Type B pancreatic cell (in vitro differentiated cells): ENCODE results near the gene PAQR3. TPM values are rescaled to one million over a fixed set of nuclear protein-coding genes. Genes with fewer than 3 reads are reported as not detected.

ENCODE experiments used
- DNase-seq: peaks from one replicate; pipeline ENCODE4 v3.0.0; 2021; ENCODE audit warnings: mixed read lengths; ENCODE audit not compliant: unreplicated experiment; ENCODE audit errors: extremely low spot score
- H3K27ac Mint-ChIP-seq: 2 replicates; pipeline ENCODE4 v1.8.0; 2021; ENCODE audit warnings: mild to moderate bottlenecking, mixed read lengths
- H3K27me3 Mint-ChIP-seq: 2 replicates; pipeline ENCODE4 v1.8.0; 2021; ENCODE audit warnings: mixed read lengths
- H3K36me3 Mint-ChIP-seq: 2 replicates; pipeline ENCODE4 v1.8.0; 2021; ENCODE audit warnings: mixed read lengths
- H3K4me1 Mint-ChIP-seq: one replicate; pipeline ENCODE4 v1.8.0; 2021; ENCODE audit warnings: mixed read lengths; ENCODE audit not compliant: unreplicated experiment
- H3K4me3 Mint-ChIP-seq: 2 replicates; pipeline ENCODE4 v1.8.0; 2021; ENCODE audit warnings: mild to moderate bottlenecking, mixed read lengths
- H3K9me3 Mint-ChIP-seq: 2 replicates; pipeline ENCODE4 v1.8.0; 2021; ENCODE audit warnings: mixed read lengths
- CTCF ChIP-seq: fragments of 200-600 bp; sonication (generic); conservative IDR thresholded peaks from 2 replicates; pipeline ENCODE4 v1.5.0; 2021; ENCODE audit warnings: antibody characterized with exemption, mild to moderate bottlenecking
- total RNA-seq: library from RNA; stranded (reverse); gene quantifications from 2 replicates; pipeline ENCODE4 v1.2.1, GENCODE V29; 2021; ENCODE audit warnings: low replicate concordance

PAQR3 gene
- total RNA-seq, 1 donor from 2014 or later, result 24.6 TPM

GRCh38 chr4:78971326-78971725 lies 32.1 kb upstream of the PAQR3 start:
- H3K27me3 Mint-ChIP-seq, result peaks cover 13% of the 10 kb centered on the region
- TF ChIP-seq CTCF, result no peak
- DNase-seq, result no peak
- no peaks in the 10 kb centered on the region for H3K9me3 Mint-ChIP-seq
- H3K27ac Mint-ChIP-seq, result no peak overlapping the region
- no peak overlapping the region for H3K4me3 Mint-ChIP-seq
- H3K36me3 Mint-ChIP-seq, result no peaks in the 10 kb centered on the region
- no peaks in the 10 kb centered on the region for H3K4me1 Mint-ChIP-seq

- Mint-ChIP-seq H3K36me3 (no peaks in the 10 kb centered on the region), H3K9me3 (peaks cover 6% of the 10 kb centered on the region), H3K27me3 (peaks cover 5% of the 10 kb centered on the region), H3K4me3 (no peak overlapping the region), H3K27ac (no peak overlapping the region), H3K4me1 (peaks cover 16% of the 10 kb centered on the region)
- TF ChIP-seq CTCF, result no peak
- DNase-seq, result no peak
Observed at GRCh38 chr4:78962597-78963115, 23.4 kb upstream of the PAQR3 start.

- Mint-ChIP-seq H3K36me3 (no peaks in the 10 kb centered on the region), H3K27ac (no peak overlapping the region), H3K4me3 (no peak overlapping the region), H3K9me3 (peaks cover 6% of the 10 kb centered on the region), H3K27me3 (peaks cover 5% of the 10 kb centered on the region), H3K4me1 (peaks cover 21% of the 10 kb centered on the region)
- TF ChIP-seq CTCF, result no peak
- DNase-seq, result no peak
Observed at GRCh38 chr4:78960926-78961325, 21.7 kb upstream of the PAQR3 start.

DNA sequence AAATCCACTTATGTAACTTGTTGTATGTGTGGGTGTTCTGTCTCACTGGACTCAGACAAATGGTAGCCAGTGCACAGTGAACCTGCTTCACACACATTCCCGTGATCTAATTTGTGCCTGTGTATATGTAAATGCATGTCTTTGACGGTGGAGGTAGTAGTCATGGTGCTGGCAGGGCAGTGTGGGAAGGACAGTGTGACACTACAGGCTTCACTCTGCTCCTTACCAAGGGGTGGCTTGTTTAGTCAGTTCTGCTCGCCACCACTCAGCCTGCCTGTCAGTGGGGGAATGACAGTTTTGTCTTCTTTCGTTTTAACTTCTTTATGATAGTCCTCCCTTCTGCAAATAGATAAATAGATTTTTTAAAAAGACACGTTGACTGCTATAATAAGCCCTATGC lies 17.7 kb upstream of the PAQR3 start:
- H3K36me3 Mint-ChIP-seq, result no peaks in the 10 kb centered on the region
- no peak overlapping the region for H3K4me3 Mint-ChIP-seq
- DNase-seq, result no peak
- peaks cover 19% of the 10 kb centered on the region for H3K27me3 Mint-ChIP-seq
- H3K4me1 Mint-ChIP-seq, result peaks cover 26% of the 10 kb centered on the region
- peaks cover 6% of the 10 kb centered on the region for H3K9me3 Mint-ChIP-seq
- TF ChIP-seq CTCF, result no peak
- peak overlapping the region; percentile 23 for H3K27ac Mint-ChIP-seq

GRCh38 chr4:78953769-78954666 lies 14.8 kb upstream of the PAQR3 start:
- Mint-ChIP-seq H3K27me3 (peaks cover 17% of the 10 kb centered on the region), H3K4me1 (peaks cover 15% of the 10 kb centered on the region), H3K27ac (no peak overlapping the region), H3K4me3 (no peak overlapping the region), H3K36me3 (no peaks in the 10 kb centered on the region), H3K9me3 (peaks cover under 1% of the 10 kb centered on the region)
- no peak for DNase-seq
- peak; percentile 78 for TF ChIP-seq CTCF
